GM19324 (cell line): ENCODE data around the gene PRSS57.

Source experiments
- ATAC-seq: cut with Tn5 transposase; IDR thresholded peaks from one replicate; pipeline ENCODE4 v1.9.1; 2021; ENCODE audit warnings: mild to moderate bottlenecking, moderate library complexity; ENCODE audit not compliant: unreplicated experiment, low FRiP score

PRSS57 gene

DNA sequence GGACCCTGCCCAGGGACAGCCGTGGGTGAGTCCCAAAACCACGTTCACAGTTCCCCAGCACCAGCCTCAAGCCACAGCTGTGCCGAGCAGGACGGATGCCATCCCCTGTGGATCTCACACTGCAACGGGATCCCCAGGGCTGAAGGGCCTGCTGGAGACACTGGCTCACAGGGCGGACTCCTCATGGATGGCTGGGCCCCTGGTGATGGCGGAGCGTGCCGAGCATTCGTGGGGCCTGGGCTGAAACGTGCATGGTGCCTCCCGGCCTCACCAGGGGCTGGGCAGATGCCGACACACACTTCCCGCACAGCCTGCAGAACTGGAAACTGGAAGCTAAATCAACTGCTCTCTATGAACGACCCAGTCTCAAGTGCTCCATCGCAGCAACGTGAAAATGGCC, 41.8 kb downstream of the PRSS57 start:
- ATAC-seq = no peak

DNA sequence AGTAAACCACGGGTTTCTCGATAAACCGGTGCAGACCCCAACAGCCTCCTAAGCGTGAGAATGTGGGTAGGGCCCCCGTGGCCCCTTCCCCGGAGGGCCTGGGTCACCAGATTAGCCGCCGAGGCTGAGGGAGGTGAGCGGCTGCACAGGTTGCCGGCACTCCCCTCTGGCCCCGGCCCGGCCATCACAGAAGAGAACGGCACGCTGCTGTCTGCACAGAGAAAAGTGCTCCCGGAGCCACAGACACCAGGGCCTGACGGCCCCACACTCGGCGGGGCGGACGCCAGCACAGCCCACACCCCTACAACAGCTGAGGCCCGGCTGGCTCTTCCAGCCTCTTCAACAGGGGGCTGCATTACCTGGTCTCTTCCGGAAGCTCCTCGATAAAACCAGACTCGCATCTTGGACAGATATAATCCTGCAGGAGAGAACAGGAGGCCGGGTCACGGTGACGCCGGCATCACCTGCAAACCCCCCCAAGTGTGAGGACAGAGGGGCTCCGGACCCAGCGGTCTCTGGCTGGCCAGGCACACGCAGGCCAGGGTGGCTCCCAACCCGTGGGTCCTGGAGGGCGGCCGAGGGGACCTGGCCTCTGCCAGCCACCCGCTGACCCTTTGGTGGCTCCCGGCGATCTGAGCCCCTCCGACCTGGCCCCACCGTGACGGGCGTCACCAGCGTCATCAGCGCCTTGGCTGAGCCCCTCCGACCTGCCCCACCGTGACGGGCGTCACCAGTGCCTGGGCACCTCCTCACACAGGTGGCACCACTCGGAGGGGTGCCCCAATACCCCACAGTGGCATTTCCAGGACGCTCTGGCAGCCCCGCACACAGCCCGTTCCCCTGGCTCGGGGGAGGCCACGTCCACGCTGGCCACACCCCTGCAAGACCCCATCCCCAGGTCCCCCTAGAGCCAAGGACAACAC, 42.5 kb downstream of the PRSS57 start:
- no peak for ATAC-seq

GRCh38 chr19:651991-652390, 43.3 kb downstream of the PRSS57 start:
- no peak for ATAC-seq

GRCh38 chr19:651114-651818, 44.0 kb downstream of the PRSS57 start:
- no peak for ATAC-seq

- ATAC-seq = no peak
Observed at GRCh38 chr19:650121-650520, 45.1 kb downstream of the PRSS57 start.

- ATAC-seq = no peak
Observed at GRCh38 chr19:648904-649801, 46.1 kb downstream of the PRSS57 start.

GRCh38 chr19:648305-648704, 46.9 kb downstream of the PRSS57 start:
- ATAC-seq = no peak

GRCh38 chr19:647566-648284, 47.5 kb downstream of the PRSS57 start:
- ATAC-seq = no peak

DNA sequence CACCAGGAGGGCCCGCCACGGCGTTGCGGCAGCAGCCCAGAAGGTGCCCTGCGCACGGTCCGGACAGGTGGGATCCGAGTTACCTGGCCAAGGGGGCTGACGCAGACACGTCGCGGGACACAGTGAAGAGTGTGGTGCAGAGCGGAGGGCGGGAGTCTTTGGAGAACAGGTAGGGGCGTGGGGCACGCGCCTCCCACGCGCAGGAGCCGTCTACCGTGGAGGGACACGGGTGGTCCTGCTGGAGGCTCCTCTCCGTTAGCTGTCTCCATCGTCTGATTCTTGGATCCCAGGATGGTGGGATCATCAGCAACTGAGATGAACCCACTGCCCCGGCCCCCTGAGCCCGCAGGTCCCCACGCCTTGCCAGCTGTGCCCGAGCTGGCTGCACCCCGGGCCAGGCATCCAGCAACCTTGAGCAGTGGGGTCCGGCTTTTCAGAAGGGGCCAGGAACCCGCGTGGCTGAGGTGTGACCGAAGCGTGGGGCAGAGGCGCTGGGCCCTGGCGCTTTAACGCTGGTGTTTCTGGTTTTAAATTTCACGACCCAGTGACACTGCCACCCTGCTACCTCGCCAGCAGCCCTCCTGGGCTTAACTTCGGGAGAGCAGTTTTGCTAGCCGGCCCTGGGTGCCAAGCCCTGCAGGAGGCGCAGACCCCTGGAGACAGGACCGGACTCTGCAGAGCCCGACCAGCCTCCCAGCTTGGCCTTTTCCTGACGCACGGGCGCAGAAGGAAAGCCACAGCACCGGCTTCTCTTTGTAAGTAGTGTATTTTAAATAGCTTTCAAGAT, 48.3 kb downstream of the PRSS57 start:
- no peak for ATAC-seq

- ATAC-seq = no peak
Observed at GRCh38 chr19:645912-646778, 49.1 kb downstream of the PRSS57 start.

- ATAC-seq = no peak
Observed at GRCh38 chr19:644789-645188, 50.5 kb downstream of the PRSS57 start.

GRCh38 chr19:644363-644762, 50.9 kb downstream of the PRSS57 start:
- ATAC-seq = no peak

DNA sequence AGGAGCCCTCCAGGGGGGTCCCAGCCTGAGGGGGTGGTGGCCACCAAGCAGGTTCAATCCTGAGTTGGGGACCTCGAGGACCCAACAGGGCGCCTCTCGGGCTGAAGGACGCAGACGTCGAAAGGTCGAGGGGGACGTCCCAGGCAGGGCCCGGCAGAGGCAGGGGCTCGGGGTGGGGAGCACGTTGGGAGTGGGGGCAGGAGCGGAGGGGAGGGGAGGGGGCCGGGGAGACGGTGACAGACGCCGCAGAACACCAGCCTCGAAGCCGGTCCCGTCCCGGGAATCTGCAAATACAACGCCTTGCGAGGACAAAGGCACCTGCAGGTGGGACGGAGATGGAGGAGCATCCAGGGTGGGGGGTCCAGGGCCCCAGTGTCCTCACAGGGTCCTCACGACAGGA, 51.5 kb downstream of the PRSS57 start:
- no peak for ATAC-seq

DNA sequence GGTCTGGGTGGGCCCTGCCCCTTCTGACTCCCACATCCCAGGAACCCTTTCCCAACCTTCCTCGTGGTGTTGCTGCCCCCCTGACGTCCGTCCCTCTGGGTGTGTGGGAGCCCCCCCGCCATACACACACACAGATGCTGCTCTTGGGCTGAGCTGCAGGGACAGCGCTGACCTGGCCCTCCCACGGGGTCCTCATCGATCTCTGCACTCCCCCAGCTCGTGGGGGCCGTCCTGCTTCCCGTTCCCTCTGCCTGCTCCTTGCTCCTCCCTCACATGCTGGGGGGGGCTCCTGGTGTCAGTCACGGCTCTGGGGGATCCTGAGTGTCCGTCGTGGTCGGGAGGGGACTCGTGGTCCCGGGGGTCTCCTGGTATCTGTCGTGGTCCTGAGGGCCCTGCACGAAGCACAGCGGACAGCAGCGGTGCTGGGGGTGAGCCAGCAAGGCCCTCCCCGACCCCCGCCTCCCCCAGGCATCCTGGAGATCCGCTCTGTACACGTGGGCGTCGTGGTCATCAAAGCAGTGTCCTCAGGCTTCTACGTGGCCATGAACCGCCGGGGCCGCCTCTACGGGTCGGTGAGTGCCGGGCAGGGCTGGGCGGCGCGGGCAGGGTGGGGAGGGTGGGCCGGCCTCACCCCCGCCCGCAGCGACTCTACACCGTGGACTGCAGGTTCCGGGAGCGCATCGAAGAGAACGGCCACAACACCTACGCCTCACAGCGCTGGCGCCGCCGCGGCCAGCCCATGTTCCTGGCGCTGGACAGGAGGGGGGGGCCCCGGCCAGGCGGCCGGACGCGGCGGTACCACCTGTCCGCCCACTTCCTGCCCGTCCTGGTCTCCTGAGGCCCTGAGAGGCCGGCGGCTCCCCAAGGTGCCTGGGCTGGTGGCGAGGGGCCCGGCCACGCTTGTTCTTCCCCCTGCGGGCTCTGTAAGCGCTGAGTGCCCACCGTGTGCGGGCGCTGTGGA, 52.2 kb downstream of the PRSS57 start:
- no peak for ATAC-seq

GRCh38 chr19:641702-642101, 53.5 kb downstream of the PRSS57 start:
- ATAC-seq = no peak

GRCh38 chr19:640606-641189, 54.6 kb downstream of the PRSS57 start:
- ATAC-seq = no peak

GRCh38 chr19:640161-640558, 55.1 kb downstream of the PRSS57 start:
- no peak for ATAC-seq
